Naive B cell (primary cell): ENCODE measurements around the gene NEAT1. TPM values are rescaled to one million over a fixed set of nuclear protein-coding genes. Genes with fewer than 3 reads are reported as not detected.
A peak's percentile ranks its signal among the peaks of the same experiment; 100 is the strongest.

Experiments
- ATAC-seq, 2 donors: fragments of 150-1000 bp; cut with Tn5 transposase; 2 replicates each; pipeline ENCODE4 v1.10.0; 2021; ENCODE audit warnings: low read depth in 2 of 2, mild to moderate bottlenecking in 2 of 2, moderate library complexity in 2 of 2
- DNase-seq: peaks from one replicate; pipeline ENCODE4 v3.0.0; 2022
- H3K27ac Mint-ChIP-seq, 6 donors: one replicate each; pipeline ENCODE4 v1.8.0; 2020 to 2022; ENCODE audit warnings: mild to moderate bottlenecking in 6 of 6, mixed read lengths in 6 of 6, moderate library complexity in 5 of 6, inconsistent platforms in 2 of 6
- H3K27me3 Mint-ChIP-seq, 3 donors: one replicate each; pipeline ENCODE4 v1.8.0; 2021 to 2022; ENCODE audit warnings: mixed read lengths in 3 of 3, mild to moderate bottlenecking in 1 of 3
- H3K36me3 Mint-ChIP-seq, 2 donors: one replicate each; pipeline ENCODE4 v1.8.0; 2020 to 2022; ENCODE audit warnings: mixed read lengths in 2 of 2, inconsistent platforms in 1 of 2, mild to moderate bottlenecking in 1 of 2
- H3K4me1 Mint-ChIP-seq, 3 donors: one replicate each; pipeline ENCODE4 v1.8.0; 2020 to 2022; ENCODE audit warnings: mixed read lengths in 3 of 3, inconsistent platforms in 1 of 3, mild to moderate bottlenecking in 1 of 3, moderate library complexity in 1 of 3
- H3K4me3 Mint-ChIP-seq, 8 donors: one replicate each; pipeline ENCODE4 v1.8.0; 2020 to 2022; ENCODE audit warnings: mild to moderate bottlenecking in 8 of 8, mixed read lengths in 8 of 8, moderate library complexity in 8 of 8, inconsistent platforms in 2 of 8
- H3K9me3 Mint-ChIP-seq, 7 donors: one replicate each; pipeline ENCODE4 v1.8.0; 2020 to 2022; ENCODE audit warnings: mixed read lengths in 7 of 7, mild to moderate bottlenecking in 5 of 7, inconsistent platforms in 2 of 7, moderate library complexity in 1 of 7
- polyA plus RNA-seq, 6 donors: library from polyadenylated mRNA; unstranded; fragments of 300-500 nt; fragmentation: Illumina TruSeq; gene quantifications; one replicate each; pipeline ENCODE4 v1.2.3, GENCODE V29; 2021; ENCODE audit warnings: low read depth in 6 of 6

Gene NEAT1
- polyA plus RNA-seq, 6 donors from 2014 or later, result 0.88 to 4.2 (median 1.2) TPM

GRCh38 chr11:65425105-65425970 lies 2.7 kb downstream of the NEAT1 start:
- peaks cover 5 to 9% of the 10 kb centered on the region in 2 donors for H3K36me3 Mint-ChIP-seq
- no peaks in the 10 kb centered on the region for H3K9me3 Mint-ChIP-seq
- peak; percentile 59 to 64 for ATAC-seq
- no peaks in the 10 kb centered on the region for H3K27me3 Mint-ChIP-seq
- peak; percentile 91 for DNase-seq
- H3K4me3 Mint-ChIP-seq, result peak overlapping the region; percentile 84 to 98 (median 94)
- peak overlapping the region; percentile 98 to 100 (median 100) for H3K27ac Mint-ChIP-seq
- peaks cover 81 to 95% (median 92%) of the 10 kb centered on the region in 3 donors for H3K4me1 Mint-ChIP-seq

- ATAC-seq (peak; percentile 57 to 62), DNase-seq (peak; percentile 82)
- peaks cover 5 to 9% of the 10 kb centered on the region in 2 donors for H3K36me3 Mint-ChIP-seq
- no peaks in the 10 kb centered on the region for H3K27me3 Mint-ChIP-seq
- peak overlapping the region; percentile 98 to 100 (median 100) for H3K27ac Mint-ChIP-seq
- no peaks in the 10 kb centered on the region for H3K9me3 Mint-ChIP-seq
- H3K4me1 Mint-ChIP-seq, result peaks cover 82 to 94% (median 92%) of the 10 kb centered on the region in 3 donors
- peak overlapping the region; percentile 84 to 98 (median 94) for H3K4me3 Mint-ChIP-seq
These were observed 3.6 kb downstream of the NEAT1 start for GRCh38 chr11:65425971-65426838.

GRCh38 chr11:65426839-65427690 lies 4.5 kb downstream of the NEAT1 start:
- peak overlapping the region; percentile 98 to 100 (median 100) for H3K27ac Mint-ChIP-seq
- peaks cover 88 to 95% (median 92%) of the 10 kb centered on the region in 3 donors for H3K4me1 Mint-ChIP-seq
- peak overlapping the region; percentile 44 to 98 (median 92) for H3K4me3 Mint-ChIP-seq
- DNase-seq, result no peak
- no peaks in the 10 kb centered on the region for H3K9me3 Mint-ChIP-seq
- no peak for ATAC-seq
- peaks cover 5 to 9% of the 10 kb centered on the region in 2 donors for H3K36me3 Mint-ChIP-seq
- no peaks in the 10 kb centered on the region for H3K27me3 Mint-ChIP-seq

GRCh38 chr11:65427691-65428577 lies 5.3 kb downstream of the NEAT1 start:
- H3K9me3 Mint-ChIP-seq, result no peaks in the 10 kb centered on the region
- H3K4me3 Mint-ChIP-seq, result peak overlapping the region; percentile 44 to 98 (median 84)
- peaks cover 3 to 5% of the 10 kb centered on the region in 2 donors for H3K36me3 Mint-ChIP-seq
- DNase-seq (no peak), ATAC-seq (no peak)
- peak overlapping the region; percentile 98 to 100 (median 100) for H3K27ac Mint-ChIP-seq
- no peaks in the 10 kb centered on the region for H3K27me3 Mint-ChIP-seq
- H3K4me1 Mint-ChIP-seq, result peaks cover 85 to 99% (median 91%) of the 10 kb centered on the region in 3 donors

GRCh38 chr11:65428578-65429067 lies 6.0 kb downstream of the NEAT1 start:
- Mint-ChIP-seq H3K4me1 (peaks cover 81 to 96% (median 89%) of the 10 kb centered on the region in 3 donors), H3K27ac (peak overlapping the region; percentile 88 to 100 (median 100)), H3K27me3 (no peaks in the 10 kb centered on the region), H3K9me3 (no peaks in the 10 kb centered on the region), H3K36me3 (peaks cover 0 to 5% of the 10 kb centered on the region in 2 donors), H3K4me3 (peak overlapping the region; percentile 34 to 97 (median 72))
- no peak for ATAC-seq
- DNase-seq, result no peak

- DNase-seq, result no peak
These were observed 6.6 kb downstream of the NEAT1 start for GRCh38 chr11:65429068-65429681.

GRCh38 chr11:65429724-65430405 lies 7.3 kb downstream of the NEAT1 start:
- peaks cover 73 to 92% (median 76%) of the 10 kb centered on the region in 3 donors for H3K4me1 Mint-ChIP-seq
- DNase-seq (no peak), ATAC-seq (no peak)
- H3K27me3 Mint-ChIP-seq, result no peaks in the 10 kb centered on the region
- peaks cover 0 to 5% of the 10 kb centered on the region in 2 donors for H3K36me3 Mint-ChIP-seq
- peak overlapping the region; percentile 83 to 99 (median 96) for H3K27ac Mint-ChIP-seq
- peak overlapping the region; percentile 61 to 91 (median 76) for H3K4me3 Mint-ChIP-seq
- H3K9me3 Mint-ChIP-seq, result no peaks in the 10 kb centered on the region

More at GRCh38 chr11:65429068-65429681, 6.6 kb downstream of the NEAT1 start:
- Mint-ChIP-seq H3K4me1 (peaks cover 77 to 92% (median 83%) of the 10 kb centered on the region in 3 donors), H3K9me3 (no peaks in the 10 kb centered on the region), H3K4me3 (peak overlapping the region; percentile 15 to 91 (median 70)), H3K27ac (peak overlapping the region; percentile 83 to 99 (median 96)), H3K27me3 (no peaks in the 10 kb centered on the region), H3K36me3 (peaks cover 0 to 5% of the 10 kb centered on the region in 2 donors)
- ATAC-seq, result no peak

GRCh38 chr11:65430406-65431217 lies 8.0 kb downstream of the NEAT1 start:
- no peak for ATAC-seq
- H3K36me3 Mint-ChIP-seq, result peaks cover 0 to 5% of the 10 kb centered on the region in 2 donors

GRCh38 chr11:65431451-65432099 lies 9.0 kb downstream of the NEAT1 start:
- Mint-ChIP-seq H3K27me3 (no peaks in the 10 kb centered on the region), H3K27ac (peak overlapping the region; percentile 87 to 99 (median 94)), H3K36me3 (peaks cover 0 to 5% of the 10 kb centered on the region in 2 donors), H3K4me3 (peak overlapping the region in 6 of 8 donors; percentile 10 to 65 (median 50)), H3K9me3 (no peaks in the 10 kb centered on the region), H3K4me1 (peaks cover 60 to 78% (median 62%) of the 10 kb centered on the region in 3 donors)
- ATAC-seq (peak; percentile 83 to 86), DNase-seq (peak; percentile 81)

More at GRCh38 chr11:65430406-65431217, 8.0 kb downstream of the NEAT1 start:
- peak overlapping the region; percentile 83 to 99 (median 96) for H3K27ac Mint-ChIP-seq
- DNase-seq, result no peak
- H3K9me3 Mint-ChIP-seq, result no peaks in the 10 kb centered on the region
- H3K4me3 Mint-ChIP-seq, result peak overlapping the region; percentile 61 to 91 (median 76)
- H3K4me1 Mint-ChIP-seq, result peaks cover 68 to 87% (median 71%) of the 10 kb centered on the region in 3 donors
- no peaks in the 10 kb centered on the region for H3K27me3 Mint-ChIP-seq
